ENCODE results near the gene DIPK1C. TPM values are rescaled to one million over a fixed set of nuclear protein-coding genes. Genes with fewer than 3 reads are reported as not detected.

Gene DIPK1C
- total RNA-seq, 1 experiment from 2014 or later = not detected

GRCh38 chr18:74453016-74453566 lies 4.0 kb downstream of the DIPK1C start:
- peaks cover 44% of the 10 kb centered on the region for H3K27me3 Mint-ChIP-seq (ENCODE audit: low read depth)
- ATAC-seq = no peak
- CTCF ChIA-PET = interaction anchor here (0.7 to 3.6 kb wide), 3 partner anchors 41 to 108 kb away, joined by 3 to 12 read pairs (median 6); no protein-coding TSS in a partner anchor

DNA sequence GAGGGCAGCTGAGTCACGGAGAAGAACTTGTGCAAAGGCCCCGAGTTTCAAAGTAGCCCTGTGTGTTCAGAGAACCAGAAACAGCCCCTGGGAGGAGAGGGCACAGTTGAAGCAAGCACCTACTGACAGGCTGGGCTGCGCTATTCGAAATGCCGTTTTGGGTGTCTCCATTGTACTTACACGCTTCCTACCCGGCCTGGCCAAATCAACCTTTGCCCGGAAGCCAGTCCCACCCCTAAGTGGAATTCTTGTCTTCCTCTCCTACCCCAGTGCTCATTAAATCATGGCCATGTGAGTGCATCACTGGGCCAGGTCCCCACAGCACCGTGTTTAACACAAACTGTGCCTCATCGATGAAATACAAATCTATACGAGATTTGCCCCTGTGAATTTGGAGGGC lies 6.0 kb downstream of the DIPK1C start:
- ChIA-PET CTCF (interaction anchor here (0.7 to 1.3 kb wide), 3 partner anchors 9 to 101 kb away, joined by 3 to 7 read pairs (median 4); no protein-coding TSS in a partner anchor), POLR2A (no interaction called here)
- H3K4me1 Mint-ChIP-seq = no peaks in the 10 kb centered on the region
- H3K36me3 Mint-ChIP-seq = no peaks in the 10 kb centered on the region
- no peak for TF ChIP-seq ZBTB43 (CRISPR knock-in tag; IDR thresholded peaks at IDR 0.05)
- no peak for TF ChIP-seq ZNF281 (CRISPR knock-in tag; IDR thresholded peaks at IDR 0.05)
- TF ChIP-seq JAZF1 (CRISPR knock-in tag; IDR thresholded peaks at IDR 0.05) = no peak
- no peak for TF ChIP-seq PRRX2 (CRISPR knock-in tag; IDR thresholded peaks at IDR 0.05)
- TF ChIP-seq MYBL2 (CRISPR knock-in tag; IDR thresholded peaks at IDR 0.05) = no peak
- no peak for TF ChIP-seq EMX1 (CRISPR knock-in tag; IDR thresholded peaks at IDR 0.05)
- TF ChIP-seq CBFB (CRISPR knock-in tag; IDR thresholded peaks at IDR 0.05; ENCODE audit: low read depth) = no peak
- H3K27me3 Mint-ChIP-seq (ENCODE audit: low read depth) = peaks cover 29% of the 10 kb centered on the region
- no peak overlapping the region for H3K4me3 Mint-ChIP-seq
- H3K27ac Mint-ChIP-seq = no peak overlapping the region
- no peak for DNase-seq (ENCODE audit: low spot score)
- no peaks in the 10 kb centered on the region for H3K9me3 Mint-ChIP-seq
- ATAC-seq = no peak

More at GRCh38 chr18:74453016-74453566, 4.0 kb downstream of the DIPK1C start:
- no peak for DNase-seq (ENCODE audit: low spot score)
- no peak overlapping the region for H3K4me3 Mint-ChIP-seq
- POLR2A ChIA-PET = no interaction called here
- H3K36me3 Mint-ChIP-seq = no peaks in the 10 kb centered on the region
- H3K27ac Mint-ChIP-seq = no peak overlapping the region
- TF ChIP-seq, protein P1, sequence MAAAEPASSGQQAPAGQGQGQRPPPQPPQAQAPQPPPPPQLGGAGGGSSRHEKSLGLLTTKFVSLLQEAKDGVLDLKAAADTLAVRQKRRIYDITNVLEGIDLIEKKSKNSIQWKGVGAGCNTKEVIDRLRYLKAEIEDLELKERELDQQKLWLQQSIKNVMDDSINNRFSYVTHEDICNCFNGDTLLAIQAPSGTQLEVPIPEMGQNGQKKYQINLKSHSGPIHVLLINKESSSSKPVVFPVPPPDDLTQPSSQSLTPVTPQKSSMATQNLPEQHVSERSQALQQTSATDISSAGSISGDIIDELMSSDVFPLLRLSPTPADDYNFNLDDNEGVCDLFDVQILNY (CRISPR knock-in tag; IDR thresholded peaks at IDR 0.05) = no peak
- peaks cover 3% of the 10 kb centered on the region for H3K4me1 Mint-ChIP-seq
- H3K9me3 Mint-ChIP-seq = no peaks in the 10 kb centered on the region

DNA sequence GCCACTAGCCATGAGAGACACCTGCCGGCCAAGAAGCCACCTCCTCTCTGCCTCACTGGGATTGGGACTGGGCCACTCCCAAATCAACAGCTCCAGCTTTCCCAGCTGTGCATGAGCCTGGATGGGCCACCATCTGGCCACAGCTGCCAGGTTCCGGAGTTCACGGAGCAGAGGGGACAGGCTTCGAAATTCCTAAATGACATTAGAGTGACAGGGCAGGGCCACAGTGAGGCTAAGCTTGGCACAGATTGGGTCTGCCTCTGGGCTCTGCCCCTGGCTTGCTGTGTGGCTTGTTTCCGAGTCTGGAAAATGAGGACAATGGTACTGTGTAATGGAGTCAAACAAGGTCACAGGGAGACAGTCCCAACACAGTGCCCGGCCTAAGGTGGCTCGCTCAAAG lies 6.5 kb downstream of the DIPK1C start:
- H3K27ac Mint-ChIP-seq = no peak overlapping the region
- no peaks in the 10 kb centered on the region for H3K36me3 Mint-ChIP-seq
- peaks cover 23% of the 10 kb centered on the region for H3K27me3 Mint-ChIP-seq (ENCODE audit: low read depth)
- H3K4me1 Mint-ChIP-seq = 0 out of 2 replicates have a peak, but pooled peaks cover 3% of the 10 kb centered on the region
- H3K4me3 Mint-ChIP-seq = no peak overlapping the region
- ChIA-PET CTCF (interaction anchor here (0.7 to 1.3 kb wide), 4 partner anchors 9 to 101 kb away, joined by 3 to 7 read pairs (median 4); no protein-coding TSS in a partner anchor), POLR2A (no interaction called here)
- DNase-seq (ENCODE audit: low spot score) (no peak), ATAC-seq (no peak)
- no peaks in the 10 kb centered on the region for H3K9me3 Mint-ChIP-seq
- TF ChIP-seq CTCF (IDR thresholded peaks at IDR 0.05) (no peak), ZNF532 (CRISPR knock-in tag; IDR thresholded peaks at IDR 0.05; ENCODE audit: borderline replicate concordance) (no peak), EMX1 (CRISPR knock-in tag; IDR thresholded peaks at IDR 0.05) (no peak), TEAD1 (CRISPR knock-in tag; IDR thresholded peaks at IDR 0.05) (no peak), NR3C1 (CRISPR knock-in tag; conservative IDR thresholded peaks at IDR 0.05; ENCODE audit: low read depth) (no peak), CREM (CRISPR knock-in tag; IDR thresholded peaks at IDR 0.05) (no peak), JAZF1 (CRISPR knock-in tag; IDR thresholded peaks at IDR 0.05) (no peak)
- TF ChIP-seq, protein P2, sequence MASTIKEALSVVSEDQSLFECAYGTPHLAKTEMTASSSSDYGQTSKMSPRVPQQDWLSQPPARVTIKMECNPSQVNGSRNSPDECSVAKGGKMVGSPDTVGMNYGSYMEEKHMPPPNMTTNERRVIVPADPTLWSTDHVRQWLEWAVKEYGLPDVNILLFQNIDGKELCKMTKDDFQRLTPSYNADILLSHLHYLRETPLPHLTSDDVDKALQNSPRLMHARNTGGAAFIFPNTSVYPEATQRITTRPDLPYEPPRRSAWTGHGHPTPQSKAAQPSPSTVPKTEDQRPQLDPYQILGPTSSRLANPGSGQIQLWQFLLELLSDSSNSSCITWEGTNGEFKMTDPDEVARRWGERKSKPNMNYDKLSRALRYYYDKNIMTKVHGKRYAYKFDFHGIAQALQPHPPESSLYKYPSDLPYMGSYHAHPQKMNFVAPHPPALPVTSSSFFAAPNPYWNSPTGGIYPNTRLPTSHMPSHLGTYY (CRISPR knock-in tag; IDR thresholded peaks at IDR 0.05) = no peak
